Common myeloid progenitor, CD34-positive (primary cell): Measurements from ENCODE around the gene CKLF.
A peak's percentile ranks its signal among the peaks of the same experiment; 100 is the strongest.

Experiments used
- CTCF ChIA-PET: fragments of 350-600 bp; sonication (Branson Sonifier 250); formaldehyde crosslinking; loops from one replicate; lab custom pipeline; 2021; ENCODE audit warnings: antibody characterized with exemption; lab: Charles Lee
- POLR2A ChIA-PET: fragments of 350-600 bp; sonication (Branson Sonifier 250); formaldehyde crosslinking; loops from one replicate; lab custom pipeline; 2021; ENCODE audit warnings: antibody characterized with exemption; lab: Charles Lee
- DNase-seq, 3 donors: peaks; one replicate each; pipeline versions ENCODE4 v3.0.0 to v3.0.0-alpha.2; 2013
- H3K27ac ChIP-seq, 2 experiments: 1 replicate in 1 of 2; 2 replicates in 1 of 2; pipeline ENCODE4 v1.7.0; 2013; ENCODE audit warnings: inconsistent platforms in 2 of 2, low read length in 2 of 2, mild to moderate bottlenecking in 2 of 2, low read depth in 1 of 2, moderate library complexity in 1 of 2; ENCODE audit not compliant: severe bottlenecking in 2 of 2, insufficient read depth in 1 of 2, poor library complexity in 1 of 2
- H3K27me3 ChIP-seq, 5 experiments: replicated peaks in 2 of 5; 1 replicate in 3 of 5; 2 replicates in 2 of 5; pipeline versions ENCODE4 v1.6.1 to v1.7.0; 2013; ENCODE audit warnings: low read length in 4 of 5, mild to moderate bottlenecking in 2 of 5, moderate library complexity in 2 of 5, inconsistent platforms in 1 of 5; ENCODE audit not compliant: insufficient read depth in 5 of 5, control insufficient read depth in 4 of 5
- H3K36me3 ChIP-seq, 4 experiments: 1 replicate in 2 of 4; 2 replicates in 2 of 4; pipeline versions ENCODE4 v1.6.1 to v1.7.0; 2013; ENCODE audit warnings: low read length in 3 of 4, control low read depth in 1 of 4, mild to moderate bottlenecking in 1 of 4; ENCODE audit not compliant: control insufficient read depth in 4 of 4, insufficient read depth in 4 of 4
- H3K4me1 ChIP-seq, 4 experiments: 1 replicate in 3 of 4; 2 replicates in 1 of 4; pipeline versions ENCODE4 v1.6.1 to v1.7.1; 2013; ENCODE audit warnings: low read length in 3 of 4, mild to moderate bottlenecking in 3 of 4, control low read depth in 1 of 4, inconsistent platforms in 1 of 4, moderate library complexity in 1 of 4; ENCODE audit not compliant: control insufficient read depth in 4 of 4, insufficient read depth in 4 of 4; ENCODE audit errors: control extremely low read depth in 1 of 4
- H3K4me3 ChIP-seq, 7 experiments: 1 replicate in 4 of 7; 2 replicates in 3 of 7; pipeline versions ENCODE4 v1.5.1 to v1.7.0; 2013; ENCODE audit warnings: mild to moderate bottlenecking in 7 of 7, low read length in 6 of 7, moderate library complexity in 6 of 7, inconsistent platforms in 2 of 7, low read depth in 2 of 7, control low read depth in 1 of 7; ENCODE audit not compliant: insufficient read depth in 4 of 7, control insufficient read depth in 1 of 7; ENCODE audit errors: extremely low read depth in 1 of 7
- H3K9me3 ChIP-seq, 5 experiments: 1 replicate in 4 of 5; 2 replicates in 1 of 5; pipeline versions ENCODE4 v1.6.1 to v1.7.1; 2013; ENCODE audit warnings: low read length in 4 of 5, mild to moderate bottlenecking in 2 of 5, inconsistent platforms in 1 of 5, low read depth in 1 of 5, moderate library complexity in 1 of 5; ENCODE audit not compliant: control insufficient read depth in 4 of 5, insufficient read depth in 2 of 5; ENCODE audit errors: control extremely low read depth in 1 of 5
- WGBS: methylation state at CpG from one replicate; pipeline ENCODE4 v1.1.5; 2013; ENCODE audit not compliant: insufficient coverage; 5-methylcytosine and 5-hydroxymethylcytosine counted together

CKLF gene

GRCh38 chr16:66549284-66550131 lies 2.9 kb upstream of the CKLF start, which contains the start of gene TK2:
Gene TK2 (minus strand): TSS chr16:66550122. CDS start chr16:66550061, 61 bp downstream.
- peak within 1 kb of the TSS; percentile 66 to 87 for H3K27ac ChIP-seq
- no peaks in the 10 kb centered on the region for H3K9me3 ChIP-seq
- DNase-seq: peak; percentile 32 to 68 (median 57)
- peak within 1 kb of the TSS; percentile 39 to 83 (median 72) for H3K4me3 ChIP-seq
- peaks cover 20 to 66% (median 58%) of the 10 kb centered on the region in 4 experiments for H3K4me1 ChIP-seq
- ChIA-PET POLR2A (interaction anchor here (0.9 to 6.0 kb wide), 4 partner anchors 10 to 55 kb away, joined by 3 to 52 read pairs (median 4); partner anchors contain the start of gene CMTM3), CTCF (interaction anchor here (0.8 to 12.6 kb wide), 9 partner anchors 10 to 40 kb away, joined by 3 to 168 read pairs (median 9); partner anchors contain the start of genes CMTM1 and CMTM2)
- peaks cover 0 to 4% (median 0%) of the 10 kb centered on the region in 4 experiments for H3K36me3 ChIP-seq
- 3% methylated on average over 73 of the region's 80 CpGs for WGBS
- no peaks in the 10 kb centered on the region for H3K27me3 ChIP-seq

DNA sequence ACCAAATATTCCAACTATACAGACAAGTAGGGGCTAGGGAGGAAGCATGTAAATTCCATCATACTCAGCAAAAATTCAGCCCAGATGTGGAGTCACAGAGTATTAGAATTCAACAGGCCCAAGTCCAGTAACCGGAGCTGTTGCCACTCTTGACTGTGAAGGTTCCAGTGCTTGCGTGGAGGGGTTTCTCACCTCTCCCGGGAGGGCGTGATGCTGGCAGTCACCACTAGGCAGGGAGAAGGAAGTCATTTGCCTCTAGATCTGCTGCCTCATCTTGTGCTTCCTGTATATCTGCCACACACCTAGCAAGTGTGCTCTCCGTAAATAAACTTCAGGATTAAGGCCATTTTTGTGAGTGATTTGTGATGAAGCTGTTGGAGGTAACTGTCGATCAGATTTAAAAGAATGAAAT lies 1.0 kb upstream of the CKLF start:
- CTCF ChIA-PET: interaction anchor here (0.6 to 12.6 kb wide), 14 partner anchors 8 to 75 kb away, joined by 3 to 168 read pairs (median 6); partner anchors contain the start of gene CMTM1
- 13% methylated on average over 4 of the region's 6 CpGs for WGBS
- Histone ChIP-seq H3K27me3 (no peaks in the 10 kb centered on the region), H3K4me1 (peaks cover 26 to 72% (median 61%) of the 10 kb centered on the region in 4 experiments), H3K9me3 (no peaks in the 10 kb centered on the region), H3K36me3 (peaks cover 0 to 16% (median 8%) of the 10 kb centered on the region in 4 experiments), H3K4me3 (peak overlapping the region in 5 of 7 experiments; percentile 9 to 85 (median 80)), H3K27ac (peak overlapping the region in 1 of 2 experiments; percentile 88)
- peak; percentile 73 to 80 (median 77) for DNase-seq
- POLR2A ChIA-PET: interaction anchor here (0.8 to 6.0 kb wide), 3 partner anchors 28 to 38 kb away, joined by 4 to 52 read pairs (median 4); no protein-coding TSS in a partner anchor

DNA sequence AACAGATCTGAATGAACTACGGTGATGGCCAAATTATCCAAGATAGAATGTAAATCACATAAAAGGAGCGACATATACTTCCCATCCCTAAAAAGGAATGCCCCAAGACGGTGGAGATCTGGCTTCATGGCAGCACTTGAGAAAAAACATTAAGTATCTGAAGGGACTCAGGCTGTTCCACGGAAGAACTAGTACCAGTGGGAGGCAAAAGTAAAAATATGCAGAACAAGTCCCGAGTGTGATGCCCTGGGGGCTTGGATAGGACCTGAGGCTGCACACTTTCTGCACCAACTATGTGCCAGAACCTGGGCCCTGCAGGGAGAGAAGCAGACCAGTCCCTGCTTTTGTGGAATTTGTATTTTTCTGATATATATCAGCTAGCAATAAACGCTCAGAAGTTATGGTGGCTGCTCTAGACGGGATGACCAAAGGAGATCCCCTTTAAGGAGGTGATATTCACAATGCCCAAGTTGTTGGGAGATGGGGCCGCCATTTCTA lies 539 bp upstream of the CKLF start:
- H3K4me1 ChIP-seq: peaks cover 26 to 72% (median 61%) of the 10 kb centered on the region in 4 experiments
- POLR2A ChIA-PET: interaction anchor here (0.8 to 6.0 kb wide), 5 partner anchors 13 to 37 kb away, joined by 4 to 52 read pairs (median 4); no protein-coding TSS in a partner anchor
- DNase-seq: peak in 1 of 3 donors; percentile 28

GRCh38 chr16:66553223-66553622 lies 847 bp downstream of the CKLF start:
- no peaks in the 10 kb centered on the region for H3K27me3 ChIP-seq
- H3K4me3 ChIP-seq: peak overlapping the region in 6 of 7 experiments; percentile 66 to 85 (median 76)
- POLR2A ChIA-PET: interaction anchor here (1.0 to 6.0 kb wide), 4 partner anchors 9 to 30 kb away, joined by 3 to 52 read pairs (median 5); no protein-coding TSS in a partner anchor
- no peaks in the 10 kb centered on the region for H3K9me3 ChIP-seq
- DNase-seq: no peak
- peak overlapping the region in 1 of 2 experiments; percentile 43 for H3K27ac ChIP-seq
- H3K36me3 ChIP-seq: peaks cover 2 to 26% (median 14%) of the 10 kb centered on the region in 4 experiments
- CTCF ChIA-PET: interaction anchor here (1.2 to 12.6 kb wide), 7 partner anchors 11 to 43 kb away, joined by 3 to 168 read pairs (median 15); partner anchors contain the start of gene CMTM1
- H3K4me1 ChIP-seq: peaks cover 26 to 70% (median 56%) of the 10 kb centered on the region in 4 experiments
- WGBS: 0% methylated on average over 5 of the region's 8 CpGs

More for the DNA sequence above, 539 bp upstream of the CKLF start:
- H3K4me3 ChIP-seq: peak overlapping the region; percentile 21 to 85 (median 71)
- H3K27ac ChIP-seq: peak overlapping the region; percentile 36 to 88
- CTCF ChIA-PET: interaction anchor here (0.9 to 12.6 kb wide), 13 partner anchors 11 to 75 kb away, joined by 3 to 168 read pairs (median 7); partner anchors contain the start of gene CMTM1
- H3K9me3 ChIP-seq: no peaks in the 10 kb centered on the region
- WGBS: 30% methylated on average over 6 of the region's 8 CpGs
- H3K36me3 ChIP-seq: peaks cover 0 to 16% (median 8%) of the 10 kb centered on the region in 4 experiments
- H3K27me3 ChIP-seq: no peaks in the 10 kb centered on the region

- Histone ChIP-seq H3K4me3 (peak overlapping the region in 5 of 7 experiments; percentile 66 to 85 (median 71)), H3K4me1 (peaks cover 24 to 62% (median 48%) of the 10 kb centered on the region in 4 experiments), H3K36me3 (peaks cover 9 to 34% (median 20%) of the 10 kb centered on the region in 4 experiments), H3K9me3 (no peaks in the 10 kb centered on the region), H3K27ac (no peak overlapping the region), H3K27me3 (no peaks in the 10 kb centered on the region)
- CTCF ChIA-PET: interaction anchor here (1.2 to 12.6 kb wide), 5 partner anchors 15 to 44 kb away, joined by 3 to 168 read pairs (median 5); no protein-coding TSS in a partner anchor
- no peak for DNase-seq
- 92% methylated on average over 2 of the region's 3 CpGs for WGBS
- POLR2A ChIA-PET: no interaction called here
These were observed 1.6 kb downstream of the CKLF start for GRCh38 chr16:66554021-66554420.

GRCh38 chr16:66554495-66554894 lies 2.1 kb downstream of the CKLF start:
- H3K4me1 ChIP-seq: peaks cover 23 to 57% (median 44%) of the 10 kb centered on the region in 4 experiments
- H3K4me3 ChIP-seq: peak overlapping the region in 1 of 7 experiments; percentile 71
- CTCF ChIA-PET: interaction anchor here (1.0 to 12.6 kb wide), 5 partner anchors 10 to 44 kb away, joined by 3 to 168 read pairs (median 5); no protein-coding TSS in a partner anchor
- peaks cover 9 to 39% (median 23%) of the 10 kb centered on the region in 4 experiments for H3K36me3 ChIP-seq
- H3K27ac ChIP-seq: no peak overlapping the region
- H3K27me3 ChIP-seq: no peaks in the 10 kb centered on the region
- H3K9me3 ChIP-seq: no peaks in the 10 kb centered on the region
- DNase-seq: no peak
- POLR2A ChIA-PET: no interaction called here
- WGBS: 96% methylated on average over 5 of the region's 6 CpGs
